Sigmoid colon (tissue), 7 donors: ENCODE measurements around the gene ALDH2. TPM values are rescaled to one million over a fixed set of nuclear protein-coding genes. Genes with fewer than 3 reads are reported as not detected.

Source experiments
- DNase-seq: peaks from one replicate; pipeline ENCODE4 v3.0.0-alpha.2; 2019
- H3K27ac ChIP-seq, 4 donors: fragments of 200-600 bp; sonication (generic); one replicate each; pipeline ENCODE4 v1.5.1; 2016 to 2019; ENCODE audit warnings: mild to moderate bottlenecking in 1 of 4
- H3K27me3 ChIP-seq, 3 donors: fragments of 200-600 bp; sonication (generic); one replicate each; pipeline ENCODE4 v1.5.1; 2019; ENCODE audit warnings: mild to moderate bottlenecking in 1 of 3
- H3K36me3 ChIP-seq, 4 donors: fragments of 200-600 bp; sonication (generic); one replicate each; pipeline ENCODE4 v1.5.1; 2016 to 2019
- H3K4me1 ChIP-seq, 4 donors: fragments of 200-600 bp; sonication (generic); one replicate each; pipeline ENCODE4 v1.5.1; 2017 to 2019
- H3K4me3 ChIP-seq, 4 donors: fragments of 200-600 bp; sonication (generic); one replicate each; pipeline ENCODE4 v1.5.1; 2017 to 2019; ENCODE audit warnings: mild to moderate bottlenecking in 2 of 4, moderate library complexity in 1 of 4
- H3K9me3 ChIP-seq, 4 donors: fragments of 200-600 bp in 3 of 4; sonication (generic) in 3 of 4; one replicate each; pipeline versions ENCODE4 v1.5.1 to v1.6.1; 2013 to 2019
- EP300 ChIP-seq, 4 donors: sonication (generic); formaldehyde crosslinking; IDR thresholded peaks; one replicate each; pipeline ENCODE4 v1.6.1; 2017; ENCODE audit warnings: antibody characterized with exemption in 4 of 4
- POLR2A ChIP-seq, 2 donors: fragments of 450-650 bp; IDR thresholded peaks; one replicate each; pipeline ENCODE4 v1.6.1; 2016; ENCODE audit warnings: antibody characterized with exemption in 2 of 2, mild to moderate bottlenecking in 2 of 2, moderate library complexity in 2 of 2
- POLR2AphosphoS5 ChIP-seq, 4 donors: sonication (generic); formaldehyde crosslinking; IDR thresholded peaks; one replicate each; pipeline ENCODE4 v1.6.1; 2017; ENCODE audit warnings: antibody characterized with exemption in 4 of 4
- WGBS, 2 donors: extraction: QIAGEN DNeasy Blood & Tissue Kit; methylation state at CpG; one replicate each; pipeline ENCODE4 v1.1.7; 2013; 5-methylcytosine and 5-hydroxymethylcytosine counted together
- intact Hi-C: fragments of 100-400 bp; cut with DNase I; formaldehyde crosslinking; loops from one replicate; pipeline ENCODE4 v1.15.1; 2023
- polyA plus RNA-seq, 3 donors: library from polyadenylated mRNA; stranded (reverse); fragments of 200-250 nt; gene quantifications; one replicate each; pipeline ENCODE4 v1.2.3, GENCODE V29; 2013
- total RNA-seq, 4 donors: library from RNA; depleted of rRNA; stranded (reverse); fragments of >200 nt; gene quantifications; one replicate each; pipeline ENCODE4 v1.1.0, GENCODE V29; 2016
- TF ChIP-seq, protein P1 (sequence below), 4 experiments: fragments of 450-650 bp in 3 of 4; fragments of 200-600 bp in 1 of 4; IDR thresholded peaks; one replicate each; pipeline ENCODE4 v1.5.1; 2016 to 2019; ENCODE audit warnings: antibody characterized with exemption in 4 of 4, mild to moderate bottlenecking in 3 of 4, moderate library complexity in 2 of 4
- donor health status: healthy with polysubstance abuse.
- donor health status: Bipolar disorder and iron deficiency.
- donor health status: healthy.

The ALDH2 gene
- total and polyA plus RNA-seq, 7 donors: 112 to 348 (median 132) TPM

DNA sequence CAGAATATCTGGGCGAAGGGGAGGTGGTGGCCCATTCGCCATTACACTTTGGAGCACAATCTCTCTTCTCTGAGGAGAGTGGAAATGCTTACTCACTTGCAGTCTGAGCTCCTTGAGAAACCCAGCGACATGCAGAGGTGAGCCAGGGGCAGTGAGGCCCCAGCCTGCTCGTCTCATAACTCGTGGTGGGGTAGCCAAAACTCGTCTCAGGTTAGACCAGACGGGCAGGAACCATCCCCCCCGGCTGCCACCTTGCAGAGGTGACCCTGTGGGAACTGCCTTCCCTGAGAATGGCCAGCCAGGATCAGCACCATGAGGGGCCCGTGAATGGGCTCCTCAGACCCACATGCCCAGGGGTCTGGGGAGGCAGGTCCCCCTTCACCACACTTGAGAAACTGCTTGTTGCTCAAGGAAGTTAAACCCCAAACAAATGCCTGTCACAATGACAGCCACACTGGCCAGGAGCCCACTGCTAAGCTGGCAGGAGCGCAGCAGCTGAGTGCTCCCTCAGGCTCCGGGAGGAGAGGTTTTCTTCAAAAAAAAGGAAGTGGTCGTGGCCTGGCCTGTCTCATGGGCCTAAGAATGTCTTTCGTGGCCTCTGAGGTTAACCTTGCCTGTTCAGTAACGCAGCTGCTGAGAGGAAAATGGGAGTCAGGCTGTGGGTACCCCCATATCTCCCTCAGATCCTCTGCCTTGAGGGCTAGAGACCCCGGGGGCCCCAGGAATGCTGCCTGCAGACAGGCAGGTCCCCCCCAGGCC is 9.2 kb upstream of the ALDH2 start:
- intact Hi-C loops: no loop called here
- peak overlapping the region; percentile 7 to 51 (median 40) for H3K27ac ChIP-seq

DNA sequence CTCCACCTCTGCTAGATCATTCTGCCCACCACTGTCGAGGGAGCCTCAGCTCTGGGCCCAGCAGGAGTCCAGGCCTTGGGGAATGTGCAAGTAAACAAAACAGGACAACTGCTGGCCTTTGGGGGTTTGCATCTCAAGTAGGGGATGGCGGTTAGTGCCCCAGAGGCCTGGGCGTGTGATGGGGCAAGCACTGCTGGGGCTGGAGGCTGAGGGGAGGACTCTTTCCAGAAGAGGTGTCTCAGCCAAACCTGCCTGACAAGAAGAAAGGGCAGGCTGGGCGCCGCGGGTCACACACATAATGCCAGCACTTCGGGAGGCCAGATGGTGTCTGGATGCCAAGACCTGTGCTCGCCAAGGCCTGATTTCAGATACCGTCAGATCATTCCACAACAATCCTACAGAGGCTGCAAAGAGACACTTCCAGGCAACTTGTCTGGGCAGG is 8.6 kb upstream of the ALDH2 start:
- H3K27me3 ChIP-seq: no peaks in the 10 kb centered on the region
- H3K4me1 ChIP-seq: peaks cover 0 to 19% (median 10%) of the 10 kb centered on the region in 4 donors
- intact Hi-C loops: no loop called here
- H3K36me3 ChIP-seq: peaks cover 0 to 27% (median 9%) of the 10 kb centered on the region in 4 donors
- peak overlapping the region; percentile 7 to 51 (median 40) for H3K27ac ChIP-seq
- no peaks in the 10 kb centered on the region for H3K9me3 ChIP-seq
- DNase-seq: no peak
- WGBS, 2 donors: 75 to 83% methylated on average over 9 of the region's 9 CpGs
- TF ChIP-seq, protein P1, sequence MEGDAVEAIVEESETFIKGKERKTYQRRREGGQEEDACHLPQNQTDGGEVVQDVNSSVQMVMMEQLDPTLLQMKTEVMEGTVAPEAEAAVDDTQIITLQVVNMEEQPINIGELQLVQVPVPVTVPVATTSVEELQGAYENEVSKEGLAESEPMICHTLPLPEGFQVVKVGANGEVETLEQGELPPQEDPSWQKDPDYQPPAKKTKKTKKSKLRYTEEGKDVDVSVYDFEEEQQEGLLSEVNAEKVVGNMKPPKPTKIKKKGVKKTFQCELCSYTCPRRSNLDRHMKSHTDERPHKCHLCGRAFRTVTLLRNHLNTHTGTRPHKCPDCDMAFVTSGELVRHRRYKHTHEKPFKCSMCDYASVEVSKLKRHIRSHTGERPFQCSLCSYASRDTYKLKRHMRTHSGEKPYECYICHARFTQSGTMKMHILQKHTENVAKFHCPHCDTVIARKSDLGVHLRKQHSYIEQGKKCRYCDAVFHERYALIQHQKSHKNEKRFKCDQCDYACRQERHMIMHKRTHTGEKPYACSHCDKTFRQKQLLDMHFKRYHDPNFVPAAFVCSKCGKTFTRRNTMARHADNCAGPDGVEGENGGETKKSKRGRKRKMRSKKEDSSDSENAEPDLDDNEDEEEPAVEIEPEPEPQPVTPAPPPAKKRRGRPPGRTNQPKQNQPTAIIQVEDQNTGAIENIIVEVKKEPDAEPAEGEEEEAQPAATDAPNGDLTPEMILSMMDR (IDR thresholded peaks at IDR 0.05): no peak
- TF ChIP-seq POLR2AphosphoS5 (IDR thresholded peaks at IDR 0.05) (no peak), EP300 (IDR thresholded peaks at IDR 0.05) (no peak), POLR2A (IDR thresholded peaks at IDR 0.05) (no peak)
- H3K4me3 ChIP-seq: no peak overlapping the region

More for the DNA sequence above, 9.2 kb upstream of the ALDH2 start:
- Histone ChIP-seq H3K4me1 (peaks cover 0 to 20% (median 10%) of the 10 kb centered on the region in 4 donors), H3K36me3 (peaks cover 0 to 27% (median 9%) of the 10 kb centered on the region in 4 donors), H3K27me3 (no peaks in the 10 kb centered on the region), H3K9me3 (no peaks in the 10 kb centered on the region), H3K4me3 (no peak overlapping the region)
- 55 to 82% methylated on average over 15 of the region's 15 CpGs for WGBS, 2 donors
- peak; percentile 72 for DNase-seq
- TF ChIP-seq EP300 (IDR thresholded peaks at IDR 0.05): no peak
- TF ChIP-seq, protein P1 (IDR thresholded peaks at IDR 0.05): no peak
- TF ChIP-seq POLR2AphosphoS5 (IDR thresholded peaks at IDR 0.05): no peak
- no peak for TF ChIP-seq POLR2A (IDR thresholded peaks at IDR 0.05)

DNA sequence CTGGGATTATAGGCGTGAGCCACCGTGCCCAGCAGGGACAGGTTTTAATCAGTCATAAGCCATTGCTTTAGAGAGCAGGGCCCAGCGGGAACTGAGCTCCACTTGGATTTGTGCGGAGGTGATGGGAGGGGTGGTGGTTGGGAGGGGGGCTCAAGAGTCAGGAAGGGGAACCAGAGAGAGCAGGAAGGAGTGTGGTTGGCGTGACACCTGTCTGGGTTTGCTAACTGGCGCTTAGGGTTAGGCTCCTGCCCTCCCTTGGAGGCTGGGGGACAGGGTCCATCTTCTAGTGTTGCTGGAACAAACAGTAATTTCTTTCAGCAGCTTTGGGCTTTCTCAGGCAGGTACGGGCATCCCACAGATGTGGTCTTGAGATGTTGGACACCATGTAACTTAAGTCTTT is 7.5 kb upstream of the ALDH2 start:
- H3K27me3 ChIP-seq: no peaks in the 10 kb centered on the region
- H3K27ac ChIP-seq: no peak overlapping the region
- 70 to 90% methylated on average over 7 of the region's 7 CpGs for WGBS, 2 donors
- intact Hi-C loops: no loop called here
- TF ChIP-seq, protein P1 (IDR thresholded peaks at IDR 0.05): no peak
- no peak for TF ChIP-seq EP300 (IDR thresholded peaks at IDR 0.05)
- no peak for TF ChIP-seq POLR2AphosphoS5 (IDR thresholded peaks at IDR 0.05)
- no peak for TF ChIP-seq POLR2A (IDR thresholded peaks at IDR 0.05)
- H3K4me3 ChIP-seq: no peak overlapping the region
- H3K9me3 ChIP-seq: no peaks in the 10 kb centered on the region
- H3K36me3 ChIP-seq: peaks cover 0 to 20% (median 9%) of the 10 kb centered on the region in 4 donors
- H3K4me1 ChIP-seq: peaks cover 0 to 14% (median 10%) of the 10 kb centered on the region in 4 donors
- no peak for DNase-seq

DNA sequence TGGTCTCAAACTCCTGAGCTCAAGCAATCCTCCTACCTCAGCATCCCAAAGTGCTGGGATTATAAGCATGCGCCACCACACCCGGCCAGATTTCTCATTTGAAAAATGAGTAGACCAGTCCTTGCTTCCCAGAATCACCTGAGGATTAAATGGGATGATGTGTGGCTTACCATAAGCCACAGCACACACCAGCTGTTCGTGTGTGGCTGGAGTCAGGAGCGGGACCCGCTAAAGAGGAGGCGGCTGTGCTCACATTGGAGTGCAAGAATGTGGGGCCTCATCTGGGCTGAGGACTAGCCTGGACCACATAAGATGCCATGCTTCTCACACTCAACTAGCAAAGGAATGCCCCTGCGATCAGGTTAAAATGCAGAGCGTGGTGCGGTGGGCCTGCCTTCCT is 6.7 kb upstream of the ALDH2 start:
- WGBS, 2 donors: 85 to 91% methylated on average over 9 of the region's 9 CpGs

More for the DNA sequence above, 6.7 kb upstream of the ALDH2 start:
- Histone ChIP-seq H3K4me3 (no peak overlapping the region), H3K27me3 (no peaks in the 10 kb centered on the region), H3K27ac (no peak overlapping the region), H3K36me3 (peaks cover 0 to 17% (median 9%) of the 10 kb centered on the region in 4 donors), H3K4me1 (peaks cover 0 to 14% (median 10%) of the 10 kb centered on the region in 4 donors), H3K9me3 (no peaks in the 10 kb centered on the region)
- no peak for TF ChIP-seq POLR2A (IDR thresholded peaks at IDR 0.05)
- TF ChIP-seq EP300 (IDR thresholded peaks at IDR 0.05): no peak
- TF ChIP-seq POLR2AphosphoS5 (IDR thresholded peaks at IDR 0.05): no peak
- TF ChIP-seq, protein P1 (IDR thresholded peaks at IDR 0.05): no peak
- DNase-seq: no peak
- intact Hi-C loops: no loop called here
